Astrocyte (in vitro differentiated cells and primary cell): ENCODE results near the gene DIP2B. TPM values are rescaled to one million over a fixed set of nuclear protein-coding genes. Genes with fewer than 3 reads are reported as not detected.

Experiments
- DNase-seq: peaks from one replicate; pipeline ENCODE4 v3.0.0-alpha.2; 2010; ENCODE audit warnings: low read depth
- FAIRE-seq: peaks from 2 replicates; lab custom pipeline; 2011; peaks lifted over from hg19 to GRCh38; lab: Jason Lieb, UNC
- H2AFZ ChIP-seq: 2 replicates; pipeline ENCODE4 v1.6.0; 2012; ENCODE audit warnings: low read depth, low read length, inconsistent platforms
- H3K27ac ChIP-seq: 2 replicates; pipeline ENCODE4 v1.5.1; 2011; ENCODE audit warnings: low read depth, low read length, inconsistent platforms
- H3K27me3 ChIP-seq: 2 replicates; pipeline ENCODE4 v1.6.0; 2011; ENCODE audit warnings: low read length, inconsistent platforms; ENCODE audit not compliant: insufficient read depth
- H3K36me3 ChIP-seq: 2 replicates; pipeline ENCODE4 v1.5.1; 2011; ENCODE audit warnings: low read length, inconsistent platforms; ENCODE audit not compliant: insufficient read depth
- H3K4me1 ChIP-seq: 2 replicates; pipeline ENCODE4 v1.5.1; 2011; ENCODE audit warnings: low read length, inconsistent platforms; ENCODE audit not compliant: insufficient read depth
- H3K4me2 ChIP-seq: 2 replicates; pipeline ENCODE4 v1.6.0; 2012; ENCODE audit warnings: low read length, inconsistent platforms
- H3K4me3 ChIP-seq: 2 replicates; pipeline ENCODE4 v1.5.1; 2011; ENCODE audit warnings: low read depth, mild to moderate bottlenecking, low read length, inconsistent platforms; ENCODE audit not compliant: insufficient read depth
- H3K79me2 ChIP-seq: 2 replicates; pipeline ENCODE4 v1.6.0; 2012; ENCODE audit warnings: mild to moderate bottlenecking, low read length, inconsistent platforms; ENCODE audit not compliant: insufficient read depth
- H3K9ac ChIP-seq: 2 replicates; pipeline ENCODE4 v1.6.0; 2012; ENCODE audit warnings: mild to moderate bottlenecking, low read length, inconsistent platforms
- H3K9me3 ChIP-seq: 2 replicates; pipeline ENCODE4 v1.5.1; 2012; ENCODE audit warnings: low read depth, mild to moderate bottlenecking, low read length, inconsistent platforms; ENCODE audit not compliant: insufficient read depth
- H4K20me1 ChIP-seq: 2 replicates; pipeline ENCODE4 v1.6.0; 2012; ENCODE audit warnings: low read length, inconsistent platforms; ENCODE audit not compliant: insufficient read depth
- H3K27ac Mint-ChIP-seq: one replicate; pipeline ENCODE4 v1.8.0; 2021; ENCODE audit warnings: mild to moderate bottlenecking, mixed read lengths; ENCODE audit not compliant: unreplicated experiment
- H3K27me3 Mint-ChIP-seq: one replicate; pipeline ENCODE4 v1.8.0; 2021; ENCODE audit warnings: low read depth, mixed read lengths; ENCODE audit not compliant: unreplicated experiment
- H3K36me3 Mint-ChIP-seq: one replicate; pipeline ENCODE4 v1.8.0; 2021; ENCODE audit warnings: low read depth, mixed read lengths; ENCODE audit not compliant: unreplicated experiment
- H3K4me1 Mint-ChIP-seq: one replicate; pipeline ENCODE4 v1.8.0; 2021; ENCODE audit warnings: low read depth, mixed read lengths; ENCODE audit not compliant: unreplicated experiment
- H3K4me3 Mint-ChIP-seq: one replicate; pipeline ENCODE4 v1.8.0; 2021; ENCODE audit warnings: mild to moderate bottlenecking, moderate library complexity, mixed read lengths; ENCODE audit not compliant: unreplicated experiment
- H3K9me3 Mint-ChIP-seq: one replicate; pipeline ENCODE4 v1.8.0; 2021; ENCODE audit warnings: mild to moderate bottlenecking, mixed read lengths; ENCODE audit not compliant: unreplicated experiment
- CTCF ChIP-seq: IDR thresholded peaks from 2 replicates; pipeline ENCODE4 v1.5.1; 2011; ENCODE audit warnings: low read depth, mild to moderate bottlenecking, inconsistent platforms, low read length, moderate library complexity; ENCODE audit not compliant: insufficient read depth
- EZH2 ChIP-seq: IDR thresholded peaks from 2 replicates; pipeline ENCODE4 v1.6.1; 2012; ENCODE audit warnings: mild to moderate bottlenecking, low read length, inconsistent platforms; ENCODE audit not compliant: insufficient read depth
- total RNA-seq: library from RNA; stranded (reverse); gene quantifications from 2 replicates; pipeline ENCODE4 v1.2.1, GENCODE V29; 2021

The DIP2B gene
- total RNA-seq, 1 donor from 2014 or later: 53.2 TPM

- FAIRE-seq (no peak), DNase-seq (no peak)
- Mint-ChIP-seq H3K27me3 (no peaks in the 10 kb centered on the region), H3K36me3 (no peaks in the 10 kb centered on the region), H3K27ac (no peak overlapping the region), H3K4me3 (no peak overlapping the region), H3K4me1 (peaks cover 77% of the 10 kb centered on the region), H3K9me3 (no peaks in the 10 kb centered on the region)
- Histone ChIP-seq H3K4me1 (peaks cover 26% of the 10 kb centered on the region), H3K79me2 (peaks cover 13% of the 10 kb centered on the region), H2AFZ (no peak overlapping the region), H3K27me3 (no peaks in the 10 kb centered on the region), H3K9ac (no peak overlapping the region), H4K20me1 (peaks cover 4% of the 10 kb centered on the region), H3K27ac (no peak overlapping the region), H3K4me2 (no peak overlapping the region), H3K36me3 (no peaks in the 10 kb centered on the region), H3K4me3 (no peak overlapping the region), H3K9me3 (no peaks in the 10 kb centered on the region)
- TF ChIP-seq CTCF: no peak
- TF ChIP-seq EZH2: no peak
Measured at GRCh38 chr12:50638482-50638880, 133.7 kb downstream of the DIP2B start.

GRCh38 chr12:50639721-50640120, 134.9 kb downstream of the DIP2B start:
- Histone ChIP-seq H3K4me1 (peaks cover 15% of the 10 kb centered on the region), H3K4me3 (no peak overlapping the region), H3K9ac (no peak overlapping the region), H3K27me3 (no peaks in the 10 kb centered on the region), H2AFZ (no peak overlapping the region), H3K27ac (no peak overlapping the region), H3K9me3 (no peaks in the 10 kb centered on the region), H3K36me3 (no peaks in the 10 kb centered on the region), H3K79me2 (peaks cover 13% of the 10 kb centered on the region), H4K20me1 (peaks cover 4% of the 10 kb centered on the region), H3K4me2 (no peak overlapping the region)
- Mint-ChIP-seq H3K9me3 (no peaks in the 10 kb centered on the region), H3K36me3 (no peaks in the 10 kb centered on the region), H3K4me1 (peaks cover 76% of the 10 kb centered on the region), H3K4me3 (no peak overlapping the region), H3K27ac (no peak overlapping the region), H3K27me3 (no peaks in the 10 kb centered on the region)
- FAIRE-seq (no peak), DNase-seq (no peak)
- no peak for TF ChIP-seq EZH2
- no peak for TF ChIP-seq CTCF

GRCh38 chr12:50640321-50640939, 135.6 kb downstream of the DIP2B start:
- Mint-ChIP-seq H3K4me1 (peaks cover 72% of the 10 kb centered on the region), H3K4me3 (no peak overlapping the region), H3K36me3 (no peaks in the 10 kb centered on the region), H3K9me3 (no peaks in the 10 kb centered on the region), H3K27ac (no peak overlapping the region), H3K27me3 (no peaks in the 10 kb centered on the region)
- H3K9me3 ChIP-seq: no peaks in the 10 kb centered on the region
- no peak overlapping the region for H3K4me2 ChIP-seq
- H2AFZ ChIP-seq: no peak overlapping the region
- no peak overlapping the region for H3K9ac ChIP-seq
- DNase-seq (no peak), FAIRE-seq (no peak)
- peaks cover 4% of the 10 kb centered on the region for H4K20me1 ChIP-seq
- no peak overlapping the region for H3K4me3 ChIP-seq
- peaks cover 13% of the 10 kb centered on the region for H3K79me2 ChIP-seq
- H3K4me1 ChIP-seq: peaks cover 13% of the 10 kb centered on the region
- H3K27me3 ChIP-seq: no peaks in the 10 kb centered on the region
- no peak overlapping the region for H3K27ac ChIP-seq
- H3K36me3 ChIP-seq: no peaks in the 10 kb centered on the region
- TF ChIP-seq CTCF (no peak), EZH2 (no peak)
